GM13976 (cell line): ENCODE measurements around the gene PLBD2.
"Not testable (repeated sequence)": the region's sequence is repeated elsewhere in the genome, so short reads cannot be mapped to it uniquely, and the experiment has no call there.

Source experiments
- DNase-seq: peaks from one replicate; pipeline ENCODE4 v3.0.0; 2012; ENCODE audit warnings: low spot score
- in situ Hi-C: fragments of 300-500 bp; cut with MboI; formaldehyde crosslinking; loops from one replicate; pipeline ENCODE4 v1.12.0; 2022; ENCODE audit warnings: low sequenced_read_pairs, mixed read lengths, inconsistent platforms; ENCODE audit not compliant: unreplicated experiment
- TF ChIP-seq, protein P1 (sequence below): IDR thresholded peaks from 2 replicates; pipeline ENCODE4 v1.5.1; 2012; ENCODE audit warnings: borderline replicate concordance, mild to moderate bottlenecking; ENCODE audit not compliant: insufficient read depth; ENCODE audit errors: extremely low read depth, missing control alignments, control extremely low read depth

Gene PLBD2

DNA sequence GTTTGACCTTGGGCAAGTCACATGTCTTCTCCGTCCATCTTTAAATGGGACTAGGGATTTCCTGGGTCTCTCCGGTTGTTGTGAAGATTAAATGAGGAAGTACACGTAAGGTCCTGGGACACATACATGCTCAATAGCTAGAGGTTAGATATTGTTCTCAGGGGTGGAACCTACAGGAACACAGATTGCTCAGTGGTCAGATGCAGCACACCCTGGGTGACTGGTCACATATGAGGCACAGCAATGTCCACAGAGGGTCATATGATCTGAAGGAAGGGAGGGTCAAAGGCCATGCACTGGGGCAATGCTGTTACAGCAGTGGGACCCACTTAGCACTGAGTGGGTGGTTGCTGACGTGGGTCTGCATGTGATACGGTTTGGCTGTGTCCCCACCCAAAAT, 12.0 kb upstream of the PLBD2 start:
- in situ Hi-C loops, result no loop called here
- TF ChIP-seq, protein P1, sequence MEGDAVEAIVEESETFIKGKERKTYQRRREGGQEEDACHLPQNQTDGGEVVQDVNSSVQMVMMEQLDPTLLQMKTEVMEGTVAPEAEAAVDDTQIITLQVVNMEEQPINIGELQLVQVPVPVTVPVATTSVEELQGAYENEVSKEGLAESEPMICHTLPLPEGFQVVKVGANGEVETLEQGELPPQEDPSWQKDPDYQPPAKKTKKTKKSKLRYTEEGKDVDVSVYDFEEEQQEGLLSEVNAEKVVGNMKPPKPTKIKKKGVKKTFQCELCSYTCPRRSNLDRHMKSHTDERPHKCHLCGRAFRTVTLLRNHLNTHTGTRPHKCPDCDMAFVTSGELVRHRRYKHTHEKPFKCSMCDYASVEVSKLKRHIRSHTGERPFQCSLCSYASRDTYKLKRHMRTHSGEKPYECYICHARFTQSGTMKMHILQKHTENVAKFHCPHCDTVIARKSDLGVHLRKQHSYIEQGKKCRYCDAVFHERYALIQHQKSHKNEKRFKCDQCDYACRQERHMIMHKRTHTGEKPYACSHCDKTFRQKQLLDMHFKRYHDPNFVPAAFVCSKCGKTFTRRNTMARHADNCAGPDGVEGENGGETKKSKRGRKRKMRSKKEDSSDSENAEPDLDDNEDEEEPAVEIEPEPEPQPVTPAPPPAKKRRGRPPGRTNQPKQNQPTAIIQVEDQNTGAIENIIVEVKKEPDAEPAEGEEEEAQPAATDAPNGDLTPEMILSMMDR, result no peak
- no peak for DNase-seq

DNA sequence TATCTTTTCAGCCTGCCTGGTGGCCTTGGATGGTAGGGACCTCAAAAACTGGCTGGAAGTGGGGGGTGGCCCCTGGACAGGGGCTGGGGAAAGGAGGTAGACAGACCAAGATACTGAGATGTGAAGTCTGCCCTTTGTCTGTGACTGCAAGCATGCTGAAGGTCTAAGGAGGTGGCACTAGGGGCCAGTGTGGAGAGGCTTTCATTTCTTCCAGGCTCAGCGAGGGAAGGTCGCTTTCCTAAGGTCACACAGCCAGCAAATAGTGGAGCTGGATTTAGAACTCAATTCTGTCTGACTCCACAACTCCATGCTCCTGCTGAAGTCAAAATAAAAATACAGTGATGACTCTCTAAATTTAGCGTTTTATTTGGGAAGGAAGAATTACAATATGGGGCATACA, 11.3 kb upstream of the PLBD2 start:
- TF ChIP-seq, protein P1, result no peak
- in situ Hi-C loops, result no loop called here
- no peak for DNase-seq

DNA sequence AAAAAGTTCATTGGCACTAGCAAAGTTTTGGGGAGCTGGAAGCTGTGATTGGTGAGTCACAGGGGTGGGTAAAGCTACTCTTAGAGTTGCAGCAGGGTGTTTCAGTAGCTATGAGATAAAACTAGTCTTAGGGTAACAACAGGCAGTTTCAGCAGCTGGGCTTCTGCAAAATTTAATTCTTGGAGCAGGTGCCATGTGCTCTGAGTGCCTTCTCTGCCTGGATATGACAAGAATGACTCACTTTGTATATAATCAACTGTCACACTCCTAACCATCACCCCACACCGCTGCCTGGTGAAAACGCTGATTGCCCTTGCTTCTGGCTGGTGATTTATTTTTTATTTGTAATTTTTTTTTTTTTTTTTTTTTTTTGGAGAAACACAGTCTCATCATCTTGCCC, 10.5 kb upstream of the PLBD2 start:
- in situ Hi-C loops, result no loop called here
- TF ChIP-seq, protein P1, result no peak
- no peak for DNase-seq

DNA sequence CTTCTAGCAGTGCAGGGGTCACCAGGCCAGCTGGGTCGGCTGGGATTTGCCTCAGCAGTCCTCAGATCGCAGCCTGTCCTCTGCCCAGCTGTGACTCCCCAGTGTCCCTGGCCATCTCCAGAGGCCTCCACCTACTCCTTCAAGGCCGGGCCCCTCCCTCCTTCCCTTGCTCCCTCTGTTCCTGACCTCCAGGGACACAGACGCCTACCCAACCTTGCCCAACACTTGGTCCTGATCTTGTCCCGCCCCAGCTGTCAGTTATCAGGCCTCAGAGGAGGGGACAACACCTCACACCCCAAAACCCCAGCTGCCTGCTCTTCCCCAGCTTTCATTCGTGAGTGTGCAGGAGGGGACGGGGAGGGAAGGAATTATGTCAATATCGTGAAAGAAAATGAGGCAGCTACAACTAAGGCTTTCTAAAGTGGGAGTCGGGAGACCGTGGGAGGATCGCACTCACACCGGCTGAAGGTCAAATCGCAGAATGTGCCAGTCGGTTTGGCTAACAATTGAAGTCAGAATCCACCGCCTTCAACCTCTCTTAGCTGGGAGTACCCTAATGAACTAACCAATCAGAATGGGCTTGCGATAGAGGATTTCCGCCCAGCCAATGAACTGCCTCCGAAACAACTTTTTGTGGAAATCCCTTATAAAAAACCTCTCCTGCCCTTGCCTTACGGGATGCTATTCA, 9.4 kb upstream of the PLBD2 start:
- TF ChIP-seq, protein P1, result no peak
- DNase-seq, result no peak
- in situ Hi-C loops, result no loop called here

DNA sequence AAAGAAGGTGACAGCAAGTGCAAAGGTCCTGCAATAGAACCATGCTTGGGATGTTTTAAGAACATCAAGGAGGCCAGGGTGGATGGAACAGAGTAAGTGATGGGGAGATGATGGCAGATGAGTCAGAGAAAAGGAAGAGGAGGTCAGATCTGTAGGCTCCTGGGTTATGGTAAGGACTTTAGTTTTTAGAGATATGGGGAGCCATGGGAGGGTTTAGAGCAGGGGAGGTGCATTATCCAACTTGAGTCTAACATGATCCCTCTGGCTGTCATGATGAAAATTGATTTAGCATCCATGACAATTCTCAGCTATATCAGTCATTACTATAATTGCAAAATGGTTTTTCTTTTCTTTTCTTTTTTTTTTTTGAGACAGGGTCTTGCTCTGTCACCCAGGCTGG, 7.3 kb upstream of the PLBD2 start:
- TF ChIP-seq, protein P1, result no peak
- DNase-seq, result no peak
- in situ Hi-C loops, result no loop called here

DNA sequence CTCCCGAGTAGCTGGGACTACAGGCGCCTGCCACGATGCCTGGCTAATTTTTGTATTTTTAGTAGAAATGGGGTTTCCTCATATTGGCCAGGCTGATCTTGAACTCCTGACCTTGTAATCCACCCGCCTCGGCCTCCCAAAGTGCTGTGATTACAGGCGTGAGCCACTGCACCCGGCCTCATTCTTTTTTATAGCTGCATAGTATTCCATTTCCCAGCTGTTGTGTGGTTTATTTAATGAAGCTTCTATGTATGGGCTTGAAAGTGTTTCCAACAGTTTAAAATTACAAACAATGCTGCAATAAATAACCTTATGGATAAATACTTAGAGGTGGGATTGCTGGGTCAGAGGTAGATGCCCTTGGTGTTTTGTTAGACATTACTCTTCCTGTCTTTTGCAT, 4.2 kb upstream of the PLBD2 start:
- in situ Hi-C loops, DNase-seq: not testable (repeated sequence)

DNA sequence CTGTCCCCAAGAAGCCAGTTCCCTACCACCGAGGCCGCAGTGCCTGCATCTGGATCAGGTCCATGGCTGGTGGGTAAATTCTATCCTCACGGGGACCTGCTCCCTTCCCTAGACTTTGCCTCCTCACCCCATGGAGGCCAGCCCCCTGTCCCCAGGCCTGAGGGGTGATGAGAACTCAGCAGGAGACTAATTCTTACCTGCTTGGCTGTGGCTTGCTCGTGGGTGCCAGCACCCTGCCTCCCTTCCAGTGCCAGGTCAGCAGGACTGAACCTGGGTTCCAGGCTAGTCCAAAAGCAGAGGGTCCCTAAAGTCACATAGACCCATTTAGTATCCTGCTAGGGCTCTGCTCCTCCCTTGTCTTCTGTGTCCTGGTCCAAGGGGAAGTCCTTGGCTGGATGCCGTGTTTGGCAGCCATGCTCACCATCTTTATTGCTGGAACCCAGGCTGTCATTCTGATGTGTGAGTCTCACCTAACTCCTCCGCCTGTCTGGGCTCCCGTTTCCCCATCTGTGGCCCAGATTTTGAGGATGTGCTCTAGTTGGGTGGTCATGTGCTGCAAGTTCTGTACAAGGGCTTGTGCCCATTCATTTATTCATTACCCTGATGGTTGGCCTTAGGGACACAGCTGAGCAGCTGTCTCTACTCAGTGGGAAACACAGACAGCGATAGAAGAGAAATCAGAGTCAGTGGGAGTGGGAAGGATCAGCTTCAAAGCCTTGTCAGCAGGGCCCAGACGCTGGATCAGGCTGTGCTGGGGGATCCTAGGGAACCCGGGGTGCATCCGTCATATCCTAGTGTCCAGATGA, 949 bp downstream of the PLBD2 start:
- no peak for DNase-seq
- in situ Hi-C loops, result no loop called here
- TF ChIP-seq, protein P1, result no peak
